Hepatic stellate cell (primary cell): ENCODE results near the gene FSTL4.
A peak's percentile ranks its signal among the peaks of the same experiment; 100 is the strongest.
"Not testable (repeated sequence)": the region's sequence is repeated elsewhere in the genome, so short reads cannot be mapped to it uniquely, and the experiment has no call there.

Source experiments
- DNase-seq: peaks from one replicate; pipeline ENCODE4 v3.0.0; 2011; ENCODE audit warnings: low spot score

The FSTL4 gene

GRCh38 chr5:133552925-133553525 lies 59.3 kb downstream of the FSTL4 start:
- peak; percentile 25 for DNase-seq

GRCh38 chr5:133546500-133546899 lies 65.8 kb downstream of the FSTL4 start:
- DNase-seq, result no peak

GRCh38 chr5:133544346-133544745 lies 68.0 kb downstream of the FSTL4 start:
- no peak for DNase-seq

DNA sequence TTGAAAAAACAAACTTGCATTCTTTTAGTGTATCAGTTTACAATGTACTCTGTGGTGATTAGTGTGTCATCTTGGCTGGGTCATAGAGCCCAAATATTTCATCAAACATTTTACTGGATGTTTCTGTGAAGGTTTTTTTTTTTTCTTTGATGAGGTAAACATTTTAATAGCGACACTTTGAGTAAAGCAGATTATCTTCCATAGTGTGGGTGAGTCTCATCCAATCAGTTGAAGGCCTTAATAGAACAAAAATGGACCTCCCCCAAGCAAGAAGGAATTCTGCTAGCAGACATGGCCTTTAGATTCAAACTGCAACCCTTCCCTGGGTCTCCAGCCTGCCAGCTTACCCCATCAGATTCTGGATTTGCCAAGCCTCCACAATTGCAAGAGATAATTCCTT lies 72.5 kb downstream of the FSTL4 start:
- DNase-seq, result no peak

- no peak for DNase-seq
These were observed 73.6 kb downstream of the FSTL4 start for GRCh38 chr5:133538718-133539117.

- DNase-seq, result not testable (repeated sequence)
These were observed 77.0 kb downstream of the FSTL4 start for GRCh38 chr5:133535241-133535929.

DNA sequence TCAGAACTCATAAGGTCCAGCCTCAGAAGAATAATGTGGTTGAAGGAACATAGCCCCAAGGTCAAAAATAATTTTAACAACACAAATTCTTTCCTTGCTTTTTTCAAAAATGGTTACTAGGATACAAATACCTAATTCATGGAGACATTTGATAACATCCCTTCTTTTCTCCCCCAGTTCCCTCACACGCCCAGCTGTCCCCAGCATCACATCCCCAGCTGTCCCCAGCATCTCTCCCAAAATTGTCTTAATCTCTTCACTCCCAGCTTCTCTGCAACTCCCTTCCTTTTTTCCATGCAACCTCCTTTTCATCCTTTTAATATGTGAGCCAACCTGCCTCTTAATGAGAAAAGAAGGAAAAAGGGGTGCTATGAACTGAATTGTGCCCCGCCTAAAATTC lies 77.8 kb downstream of the FSTL4 start:
- DNase-seq, result no peak

DNA sequence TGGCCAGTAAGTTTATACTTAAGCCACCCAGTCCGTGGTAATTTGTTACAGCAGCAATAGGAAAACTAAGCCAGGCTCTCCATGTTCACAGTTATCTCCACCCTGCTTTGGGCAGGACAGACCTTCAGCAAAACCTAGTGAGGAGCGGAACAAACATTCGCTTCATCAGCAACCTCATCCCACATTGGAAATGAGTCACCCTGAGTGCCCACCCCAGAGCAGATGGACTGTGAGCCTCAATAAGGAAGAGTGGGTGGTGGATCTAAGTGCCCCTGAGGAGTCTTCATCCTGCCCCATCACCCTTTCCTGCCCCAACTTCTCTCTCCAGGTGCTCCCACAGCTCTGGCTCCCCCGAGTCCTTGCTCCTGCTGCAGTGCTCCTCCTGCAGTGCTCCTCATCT lies 78.8 kb downstream of the FSTL4 start:
- no peak for DNase-seq

DNA sequence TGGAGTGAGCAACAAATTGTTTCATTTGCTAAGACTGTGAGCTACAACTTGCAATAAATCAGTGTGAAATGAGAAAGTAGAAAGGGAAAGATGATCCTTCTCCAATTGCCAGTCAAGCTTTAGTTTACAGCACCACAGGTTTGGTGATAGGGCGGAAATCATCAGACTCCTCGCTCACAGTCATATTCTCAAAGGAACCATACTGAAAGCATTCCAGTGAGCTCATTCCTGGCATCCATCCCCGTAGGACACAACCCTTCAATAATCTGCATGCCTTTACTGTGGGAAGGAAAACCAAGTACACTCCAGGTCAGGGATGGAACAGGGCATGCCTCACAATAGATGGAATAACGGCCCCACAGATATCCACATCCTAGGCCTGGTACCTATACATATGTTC lies 80.7 kb downstream of the FSTL4 start:
- DNase-seq, result no peak

GRCh38 chr5:133531178-133531577 lies 81.2 kb downstream of the FSTL4 start:
- DNase-seq, result no peak

GRCh38 chr5:133530270-133530669 lies 82.1 kb downstream of the FSTL4 start:
- DNase-seq, result no peak

- DNase-seq, result no peak
These were observed 83.5 kb downstream of the FSTL4 start for GRCh38 chr5:133528841-133529240.

DNA sequence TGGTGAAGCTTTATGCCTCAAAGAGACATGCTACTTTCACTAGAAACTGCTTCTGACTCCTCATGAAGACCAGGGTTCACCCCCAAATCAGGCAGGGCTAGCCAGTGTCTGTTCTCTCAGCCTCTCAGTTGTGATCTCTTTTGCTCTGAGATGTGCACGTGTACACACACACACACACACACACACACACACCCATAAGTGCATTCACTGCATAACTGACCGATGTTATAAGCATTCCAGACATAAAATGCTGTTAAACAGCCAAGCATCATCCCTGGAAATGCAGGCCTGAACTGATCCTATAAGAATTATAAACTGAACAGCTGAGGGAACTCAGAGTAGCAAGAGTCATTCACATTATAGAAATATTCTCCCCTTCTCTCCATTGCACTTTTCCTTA lies 85.0 kb downstream of the FSTL4 start:
- DNase-seq, result no peak

DNA sequence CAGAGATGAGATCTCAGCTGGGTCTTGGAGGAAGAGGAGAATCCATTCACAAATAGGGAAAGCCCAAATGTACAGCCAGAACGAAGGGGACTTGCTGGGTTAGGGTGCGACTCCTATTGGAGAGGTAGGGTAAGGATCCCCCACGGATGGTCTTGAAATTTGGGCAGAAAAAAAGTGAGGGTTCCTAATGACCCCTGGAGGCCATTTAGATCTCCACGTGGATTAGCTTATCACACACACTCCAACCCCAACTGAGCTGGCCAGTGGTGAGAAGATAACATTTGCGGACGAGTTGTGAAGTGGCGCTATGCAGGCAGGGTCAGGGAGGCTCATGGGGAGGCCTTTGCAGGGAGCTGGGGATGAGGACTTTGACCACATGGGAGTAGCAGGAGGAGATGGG lies 86.0 kb downstream of the FSTL4 start:
- DNase-seq, result no peak

- DNase-seq, result no peak
These were observed 87.2 kb downstream of the FSTL4 start for GRCh38 chr5:133525126-133525525.

GRCh38 chr5:133524666-133525065 lies 87.7 kb downstream of the FSTL4 start:
- no peak for DNase-seq

DNA sequence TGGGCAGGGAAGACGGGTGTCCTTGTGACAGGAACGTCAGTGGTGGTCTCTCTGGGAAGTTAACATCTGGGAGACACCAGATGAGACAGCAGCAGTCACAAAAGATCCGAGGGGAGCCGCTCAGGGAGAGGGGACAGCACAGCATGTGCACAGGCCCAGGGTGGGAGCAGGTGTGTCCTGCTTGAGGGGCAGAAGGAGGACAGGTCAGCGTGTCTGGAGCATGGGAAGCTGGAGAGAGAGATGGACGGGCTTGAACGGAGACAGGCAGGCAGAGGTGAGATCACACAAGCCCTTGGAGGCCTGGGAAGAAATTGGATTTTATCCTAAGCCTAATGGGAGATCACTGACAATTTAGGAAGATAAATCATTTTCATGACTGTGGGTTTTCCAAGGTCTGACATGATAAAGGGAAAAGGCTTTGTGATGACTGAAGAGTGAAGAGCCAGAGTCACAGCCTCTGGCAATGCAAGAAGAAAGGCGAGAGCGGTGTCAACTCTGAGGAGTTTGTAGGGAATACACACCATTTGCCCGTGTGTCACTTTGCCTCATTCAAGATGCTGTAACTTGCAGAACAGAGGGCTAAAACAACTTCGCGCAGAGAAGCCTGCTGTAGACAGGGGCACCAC lies 88.3 kb downstream of the FSTL4 start:
- DNase-seq, result no peak

GRCh38 chr5:133523013-133523658 lies 89.2 kb downstream of the FSTL4 start:
- DNase-seq, result no peak

DNA sequence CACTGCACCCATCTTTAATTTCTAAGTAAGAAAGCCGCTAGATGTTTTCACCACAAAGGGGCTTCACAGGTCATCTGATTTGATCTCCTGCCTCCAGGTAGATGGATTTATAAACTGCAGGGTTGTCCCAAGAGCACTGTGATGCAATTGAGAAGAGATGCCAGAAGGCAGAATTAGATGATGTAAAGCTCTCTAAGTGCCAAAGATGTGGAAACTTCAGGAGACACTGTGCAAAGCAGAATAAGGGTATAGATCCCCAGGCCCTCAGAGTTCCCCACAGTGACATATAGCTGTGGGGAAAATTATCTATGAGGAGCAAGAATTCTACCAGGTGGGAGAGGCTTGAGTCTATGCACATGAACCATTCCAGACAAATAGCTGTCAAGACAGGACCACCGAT lies 90.5 kb downstream of the FSTL4 start:
- no peak for DNase-seq

DNA sequence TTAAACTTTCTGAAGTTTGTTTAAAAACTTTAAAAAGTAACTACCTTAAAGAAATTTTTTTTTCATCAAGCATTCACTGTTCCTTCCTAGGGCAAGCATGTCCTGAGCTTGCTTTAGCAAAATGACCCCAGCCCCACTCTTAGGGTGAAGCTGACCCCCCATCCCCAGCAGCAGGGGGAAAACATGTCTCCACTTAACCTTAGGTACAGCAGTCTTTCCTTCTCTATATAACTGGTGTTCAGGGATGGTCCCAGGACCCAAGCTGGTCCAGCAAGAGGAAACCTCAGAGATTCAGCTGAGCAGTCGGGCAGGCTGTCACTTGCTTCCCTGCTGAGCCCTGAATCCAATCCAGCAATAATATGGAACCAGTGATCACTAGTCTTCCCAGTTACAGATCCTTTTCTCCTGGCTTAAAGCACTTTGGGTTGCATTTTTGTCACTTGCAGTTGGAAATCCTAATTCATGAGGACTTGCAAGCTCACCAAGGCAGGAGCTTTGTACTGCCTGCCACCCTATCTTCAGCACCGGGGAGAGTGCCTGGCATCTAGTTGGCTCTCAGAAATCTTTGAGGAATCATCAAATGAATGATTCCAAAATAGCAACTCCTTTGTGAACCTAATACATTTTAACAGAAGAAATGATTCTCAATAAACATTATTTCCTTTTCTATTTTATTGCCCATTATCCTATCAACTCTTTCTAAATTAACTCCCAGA lies 91.2 kb downstream of the FSTL4 start:
- DNase-seq, result no peak

DNA sequence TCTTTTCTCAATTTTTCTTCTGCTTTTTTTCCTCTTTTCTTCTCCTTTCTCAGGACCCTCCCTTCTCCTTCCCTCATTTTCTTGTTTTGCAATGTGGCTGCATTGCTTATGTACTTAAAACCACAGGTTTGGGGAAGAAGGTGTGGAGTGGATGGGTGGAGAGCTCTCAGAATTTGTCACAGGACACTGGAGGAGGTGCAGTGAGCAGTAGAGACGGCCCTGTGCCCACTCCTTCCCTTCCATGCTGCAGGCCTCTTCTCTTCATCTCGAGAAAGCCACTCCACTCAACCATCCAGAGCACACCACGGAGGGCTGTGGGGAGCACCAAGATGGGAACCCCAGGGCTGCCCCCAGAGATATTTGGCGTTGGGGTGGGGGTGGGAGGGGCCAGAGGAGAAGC lies 92.3 kb downstream of the FSTL4 start:
- no peak for DNase-seq

DNA sequence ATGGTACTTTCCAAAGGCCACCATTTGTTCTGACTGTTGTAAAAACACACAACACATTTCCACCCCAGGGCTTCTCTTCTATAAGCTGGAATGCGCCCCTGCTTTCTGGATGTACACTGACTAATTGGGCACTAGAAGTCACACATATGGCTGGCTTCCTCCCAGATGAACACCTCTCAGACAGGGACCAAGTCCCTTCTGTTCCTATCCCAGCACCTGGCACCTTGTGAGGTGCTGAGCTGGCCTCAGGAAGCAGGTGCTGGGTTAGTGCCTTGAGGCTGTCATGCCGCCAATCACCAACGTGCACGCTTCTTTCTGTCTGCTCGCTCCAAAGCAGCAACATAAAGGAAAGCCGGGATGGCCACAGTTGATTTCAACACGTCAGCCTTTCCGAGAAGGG lies 93.2 kb downstream of the FSTL4 start:
- DNase-seq, result no peak

- no peak for DNase-seq
These were observed 97.9 kb downstream of the FSTL4 start for GRCh38 chr5:133514456-133514855.
